ENCODE data around the gene PPARA. TPM values are rescaled to one million over a fixed set of nuclear protein-coding genes. Genes with fewer than 3 reads are reported as not detected.

Gene PPARA
- total RNA-seq, 1 experiment from 2014 or later: 14.5 TPM

DNA sequence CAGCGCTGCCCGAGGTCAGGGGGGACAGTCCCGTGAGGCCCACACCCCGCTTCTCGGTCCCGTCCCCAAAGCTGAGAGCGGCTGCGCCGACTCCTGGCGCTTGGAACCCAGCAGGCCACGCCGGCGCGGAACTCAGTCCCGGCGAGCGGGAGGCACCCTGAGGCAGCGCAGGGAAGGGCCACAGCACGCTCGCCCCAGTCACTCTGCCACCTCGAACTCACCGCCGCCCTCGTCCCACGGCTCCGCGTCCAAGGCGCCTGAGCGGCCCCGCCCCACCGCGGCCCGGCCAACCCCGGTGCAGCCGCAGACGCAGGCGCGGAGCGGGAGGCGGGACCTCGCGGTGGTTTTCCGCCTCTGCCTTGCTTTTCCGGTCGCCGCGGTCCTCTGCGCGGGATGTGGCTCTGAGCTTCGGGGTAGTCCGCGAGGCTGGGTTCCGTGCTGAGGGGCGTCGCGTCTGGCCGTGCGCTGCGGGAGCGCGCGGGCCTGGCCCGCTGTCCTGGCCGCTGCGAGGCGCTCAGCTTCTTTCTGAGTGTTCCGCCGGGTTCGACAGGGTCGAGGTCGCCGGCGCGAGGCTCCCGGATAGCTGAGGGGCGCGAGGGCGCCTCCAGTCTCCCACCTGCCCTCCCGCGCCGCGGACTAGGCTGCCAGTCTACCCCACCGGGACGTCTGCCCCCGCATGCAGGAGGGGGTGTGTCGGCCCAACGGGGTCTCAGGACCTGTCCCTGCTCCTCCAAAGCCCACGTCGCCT is 99.9 kb downstream of the PPARA start, which contains the start of gene CDPF1:
TSS of gene CDPF1 (minus strand) at position 259 of the 748 bp plus-strand sequence. CDS start 2,009 bp downstream, outside the sequence.
- Histone ChIP-seq H4K20me1 (ENCODE audit: insufficient read depth) (no peaks in the 10 kb centered on the region), H3K9ac (ENCODE audit: low read length) (peak within 1 kb of the TSS; percentile 86), H3K27ac (ENCODE audit: low read depth, low read length) (peak within 1 kb of the TSS; percentile 98), H3K4me2 (ENCODE audit: low read length) (peak within 1 kb of the TSS; percentile 99), H3K27me3 (ENCODE audit: insufficient read depth, low read length) (no peaks in the 10 kb centered on the region), H2AFZ (ENCODE audit: low read depth, low read length, poor library complexity, severe bottlenecking) (no peak within 1 kb of the TSS), H3K79me2 (ENCODE audit: insufficient read depth, low read length) (peaks cover 20% of the 10 kb centered on the region), H3K4me3 (replicated peaks in 1 of 2; ENCODE audit: low read depth in 1 of 2, low read length in 2 of 2) (peak within 1 kb of the TSS; percentile 80 to 90), H3K36me3 (ENCODE audit: control insufficient read depth in 1 of 2, insufficient read depth in 2 of 2, low read length in 2 of 2) (no peaks in the 10 kb centered on the region), H3K4me1 (ENCODE audit: control insufficient read depth in 1 of 2, insufficient read depth in 2 of 2, low read length in 2 of 2) (peaks cover 5 to 20% of the 10 kb centered on the region in 2 experiments; a peak in 3 of 4 replicates), H3K9me3 (ENCODE audit: control insufficient read depth in 1 of 2, insufficient read depth in 1 of 2, low read depth in 1 of 2, low read length in 2 of 2) (no peaks in the 10 kb centered on the region), H3K9me2 (ENCODE audit: insufficient read depth) (no peaks in the 10 kb centered on the region)
- BruUV-seq (replicated peaks): TSS peak; percentile 53
- CTCF ChIA-PET: interaction anchor here (1.0 kb wide), 1 partner anchor 128 kb away, joined by 4 read pairs; no protein-coding TSS in a partner anchor
- POLR2A ChIA-PET: interaction anchor here (0.7 to 1.6 kb wide), 2 partner anchors 9 to 17 kb away, joined by 3 to 9 read pairs; partner anchors contain the start of gene TTC38
- ATAC-seq (peak; percentile 95), DNase-seq (ENCODE audit: low read depth, low spot score) (peak; percentile 59)
- TF ChIP-seq, protein P1, sequence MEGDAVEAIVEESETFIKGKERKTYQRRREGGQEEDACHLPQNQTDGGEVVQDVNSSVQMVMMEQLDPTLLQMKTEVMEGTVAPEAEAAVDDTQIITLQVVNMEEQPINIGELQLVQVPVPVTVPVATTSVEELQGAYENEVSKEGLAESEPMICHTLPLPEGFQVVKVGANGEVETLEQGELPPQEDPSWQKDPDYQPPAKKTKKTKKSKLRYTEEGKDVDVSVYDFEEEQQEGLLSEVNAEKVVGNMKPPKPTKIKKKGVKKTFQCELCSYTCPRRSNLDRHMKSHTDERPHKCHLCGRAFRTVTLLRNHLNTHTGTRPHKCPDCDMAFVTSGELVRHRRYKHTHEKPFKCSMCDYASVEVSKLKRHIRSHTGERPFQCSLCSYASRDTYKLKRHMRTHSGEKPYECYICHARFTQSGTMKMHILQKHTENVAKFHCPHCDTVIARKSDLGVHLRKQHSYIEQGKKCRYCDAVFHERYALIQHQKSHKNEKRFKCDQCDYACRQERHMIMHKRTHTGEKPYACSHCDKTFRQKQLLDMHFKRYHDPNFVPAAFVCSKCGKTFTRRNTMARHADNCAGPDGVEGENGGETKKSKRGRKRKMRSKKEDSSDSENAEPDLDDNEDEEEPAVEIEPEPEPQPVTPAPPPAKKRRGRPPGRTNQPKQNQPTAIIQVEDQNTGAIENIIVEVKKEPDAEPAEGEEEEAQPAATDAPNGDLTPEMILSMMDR (IDR thresholded peaks at IDR 0.05 in 2 of 3, conservative IDR thresholded peaks at IDR 0.05 in 1 of 3; ENCODE audit: borderline replicate concordance in 1 of 3, insufficient read depth in 1 of 3, low read depth in 2 of 3, low read length in 2 of 3): no peak
- peak; percentile 88 for TF ChIP-seq POLR2A (IDR thresholded peaks at IDR 0.05; ENCODE audit: borderline replicate concordance, extremely low read depth, insufficient read depth, insufficient read length)
- peak; percentile 84 for TF ChIP-seq SIN3A (IDR thresholded peaks at IDR 0.05; ENCODE audit: low read depth)
- TF ChIP-seq ZFX (IDR thresholded peaks at IDR 0.05): peak; percentile 86
- TF ChIP-seq, protein P2, sequence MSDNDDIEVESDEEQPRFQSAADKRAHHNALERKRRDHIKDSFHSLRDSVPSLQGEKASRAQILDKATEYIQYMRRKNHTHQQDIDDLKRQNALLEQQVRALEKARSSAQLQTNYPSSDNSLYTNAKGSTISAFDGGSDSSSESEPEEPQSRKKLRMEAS (IDR thresholded peaks at IDR 0.05): peak; percentile 78
- peak; percentile 95 for TF ChIP-seq POLR2AphosphoS5 (IDR thresholded peaks at IDR 0.05; ENCODE audit: low read depth, low read length)
- RAD21 ChIA-PET (ENCODE audit: low non-redundant PET in 1 of 2, low total read pairs in 2 of 2, uncharacterized antibody in 2 of 2, unreplicated experiment in 2 of 2): no interaction called here
- intact Hi-C loops (cut with micrococcal nuclease): no loop called here
